T-helper 2 cell treated with Interferon-gamma antibody and Interleukin-4, amounts not matched to agents 100 ng/mL and 5 ng/mL, for 36 hours (primary cell): Measurements from ENCODE around the gene NR0B2. TPM values are rescaled to one million over a fixed set of nuclear protein-coding genes. Genes with fewer than 3 reads are reported as not detected.

Experiments used
- total RNA-seq: library from RNA; stranded (reverse); gene quantifications from 2 replicates; pipeline ENCODE4 v1.2.3, GENCODE V29; 2022

Gene NR0B2
- total RNA-seq, 1 donor from 2014 or later, result not detected

Other genes starting within 250 kb of the NR0B2 start
- gene ARID1A, start 218.0 kb downstream of the NR0B2 start, total RNA-seq, result 135 and 138 TPM in 2 replicates
- 16.1 and 17.0 TPM in 2 replicates for gene PIGV, start 126.0 kb downstream of the NR0B2 start, total RNA-seq
- 47.1 and 52.5 TPM in 2 replicates for gene ZDHHC18, start 87.3 kb downstream of the NR0B2 start, total RNA-seq
- 1.1 and 1.5 TPM in 2 replicates for gene SFN, start 50.8 kb downstream of the NR0B2 start, total RNA-seq
- 33.1 and 36.4 TPM in 2 replicates for gene GPN2, start 23.7 kb downstream of the NR0B2 start, total RNA-seq
- gene GPATCH3, start 13.5 kb downstream of the NR0B2 start, total RNA-seq, result 13.9 and 15.8 TPM in 2 replicates
- 88.6 and 91.4 TPM in 2 replicates for gene NUDC, start 7.8 kb upstream of the NR0B2 start, total RNA-seq
- not detected in 2 replicates for gene KDF1, start 46.5 kb upstream of the NR0B2 start, total RNA-seq
- gene TRNP1, start 79.7 kb upstream of the NR0B2 start, total RNA-seq, result 0.07 and 0.11 TPM in 2 replicates
- not detected in 2 replicates for gene TENT5B, start 98.9 kb upstream of the NR0B2 start, total RNA-seq
- gene SLC9A1, start 241.2 kb upstream of the NR0B2 start, total RNA-seq, result 24.6 and 25.4 TPM in 2 replicates